Activated CD4-positive, alpha-beta T cell treated with anti-CD3 and anti-CD28 coated beads, Interleukin-2, amount 50 U/mL, for 4 hours (primary cell): ENCODE measurements around the gene ADAMTS2.

Experiments used
- DNase-seq, 2 experiments: peaks; one replicate each; pipeline ENCODE4 v3.0.0-alpha.2; 2020

ADAMTS2 gene

GRCh38 chr5:179345433-179346321 lies at the start of gene ADAMTS2:
Gene ADAMTS2, minus strand, starts transcription at chr5:179345461. Its CDS starts 133 bp downstream, at chr5:179345328.
- DNase-seq: no peak

GRCh38 chr5:179393078-179393477 lies 47.8 kb upstream of the ADAMTS2 start:
- DNase-seq: no peak

- DNase-seq: no peak
Measured at GRCh38 chr5:179387151-179388110, 42.2 kb upstream of the ADAMTS2 start.

GRCh38 chr5:179385914-179386313 lies 40.7 kb upstream of the ADAMTS2 start:
- no peak for DNase-seq

- no peak for DNase-seq
Measured at GRCh38 chr5:179382486-179382885, 37.2 kb upstream of the ADAMTS2 start.

- DNase-seq: no peak
Measured at GRCh38 chr5:179381691-179382090, 36.4 kb upstream of the ADAMTS2 start.

- no peak for DNase-seq
Measured at GRCh38 chr5:179380211-179381035, 35.2 kb upstream of the ADAMTS2 start.

- no peak for DNase-seq
Measured at GRCh38 chr5:179379321-179379890, 34.1 kb upstream of the ADAMTS2 start.

GRCh38 chr5:179378441-179379271 lies 33.4 kb upstream of the ADAMTS2 start:
- DNase-seq: no peak

- no peak for DNase-seq
Measured at GRCh38 chr5:179378116-179378440, 32.8 kb upstream of the ADAMTS2 start.

- no peak for DNase-seq
Measured at GRCh38 chr5:179377421-179378115, 32.3 kb upstream of the ADAMTS2 start.

- no peak for DNase-seq
Measured at GRCh38 chr5:179376701-179377420, 31.6 kb upstream of the ADAMTS2 start.

- no peak for DNase-seq
Measured at GRCh38 chr5:179375831-179376365, 30.6 kb upstream of the ADAMTS2 start.

- no peak for DNase-seq
Measured at GRCh38 chr5:179375236-179375685, 30.0 kb upstream of the ADAMTS2 start.

- no peak for DNase-seq
Measured at GRCh38 chr5:179374506-179375235, 29.4 kb upstream of the ADAMTS2 start.

- DNase-seq: no peak
Measured at GRCh38 chr5:179373961-179374505, 28.8 kb upstream of the ADAMTS2 start.

- no peak for DNase-seq
Measured at GRCh38 chr5:179373101-179373934, 28.1 kb upstream of the ADAMTS2 start.
